ENCODE data around the gene SETBP1. TPM values are rescaled to one million over a fixed set of nuclear protein-coding genes. Genes with fewer than 3 reads are reported as not detected.

The SETBP1 gene
- total RNA-seq, 1 donor: 22.8 TPM

GRCh38 chr18:44851856-44852621 lies 171.4 kb downstream of the SETBP1 start:
- Histone ChIP-seq H3K27me3 (ENCODE audit: insufficient read depth, low read length) (no peaks in the 10 kb centered on the region), H3K27ac (ENCODE audit: low read depth, low read length) (no peak overlapping the region), H3K36me3 (ENCODE audit: insufficient read depth, low read length) (no peaks in the 10 kb centered on the region), H4K20me1 (ENCODE audit: insufficient read depth, low read length) (no peaks in the 10 kb centered on the region), H3K4me3 (ENCODE audit: insufficient read depth, low read length) (no peak overlapping the region), H3K4me2 (ENCODE audit: insufficient read depth, low read length) (no peak overlapping the region), H2AFZ (ENCODE audit: low read length) (no peak overlapping the region), H3K4me1 (ENCODE audit: insufficient read depth, low read length) (no peaks in the 10 kb centered on the region), H3K79me2 (ENCODE audit: insufficient read depth, low read length) (no peaks in the 10 kb centered on the region), H3K9me3 (ENCODE audit: low read depth, low read length) (no peaks in the 10 kb centered on the region)
- TF ChIP-seq CTCF (IDR thresholded peaks at IDR 0.05; ENCODE audit: extremely low read depth, low read depth, low read length): no peak
- no peak for DNase-seq (ENCODE audit: insufficient read length, low spot score, missing footprints)

DNA sequence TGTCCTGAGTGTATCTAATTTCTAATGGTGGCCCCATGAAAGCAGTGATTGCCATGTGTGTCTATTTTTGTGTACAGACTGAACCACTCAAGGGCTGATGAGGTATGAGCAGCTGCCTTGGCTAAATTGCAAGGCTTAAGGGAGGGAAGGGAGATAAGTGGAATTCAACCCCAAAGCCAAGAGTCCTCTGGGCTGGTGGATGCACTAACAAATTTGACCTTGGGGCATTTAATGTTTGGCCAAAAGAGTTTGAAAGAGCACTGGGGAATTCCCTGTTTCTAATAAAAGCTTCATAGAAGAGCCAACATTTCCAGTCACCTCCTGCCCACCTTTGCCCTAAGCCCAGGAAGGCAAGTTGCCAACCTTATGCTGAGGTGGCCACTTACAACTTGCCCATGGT lies 172.1 kb downstream of the SETBP1 start:
- Histone ChIP-seq H3K27me3 (ENCODE audit: insufficient read depth, low read length) (no peaks in the 10 kb centered on the region), H3K4me2 (ENCODE audit: insufficient read depth, low read length) (no peak overlapping the region), H2AFZ (ENCODE audit: low read length) (no peak overlapping the region), H3K4me3 (ENCODE audit: insufficient read depth, low read length) (no peak overlapping the region), H4K20me1 (ENCODE audit: insufficient read depth, low read length) (no peaks in the 10 kb centered on the region), H3K9me3 (ENCODE audit: low read depth, low read length) (no peaks in the 10 kb centered on the region), H3K4me1 (ENCODE audit: insufficient read depth, low read length) (no peaks in the 10 kb centered on the region), H3K79me2 (ENCODE audit: insufficient read depth, low read length) (no peaks in the 10 kb centered on the region), H3K36me3 (ENCODE audit: insufficient read depth, low read length) (no peaks in the 10 kb centered on the region), H3K27ac (ENCODE audit: low read depth, low read length) (no peak overlapping the region)
- DNase-seq (ENCODE audit: insufficient read length, low spot score, missing footprints): no peak
- no peak for TF ChIP-seq CTCF (IDR thresholded peaks at IDR 0.05; ENCODE audit: extremely low read depth, low read depth, low read length)

- no peak for DNase-seq (ENCODE audit: insufficient read length, low spot score, missing footprints)
- H3K4me3 ChIP-seq (ENCODE audit: insufficient read depth, low read length): no peak overlapping the region
- no peaks in the 10 kb centered on the region for H3K9me3 ChIP-seq (ENCODE audit: low read depth, low read length)
- TF ChIP-seq CTCF (IDR thresholded peaks at IDR 0.05; ENCODE audit: extremely low read depth, low read depth, low read length): no peak
- no peak overlapping the region for H2AFZ ChIP-seq (ENCODE audit: low read length)
- H3K27me3 ChIP-seq (ENCODE audit: insufficient read depth, low read length): no peaks in the 10 kb centered on the region
- no peak overlapping the region for H3K27ac ChIP-seq (ENCODE audit: low read depth, low read length)
- H3K36me3 ChIP-seq (ENCODE audit: insufficient read depth, low read length): no peaks in the 10 kb centered on the region
- H3K79me2 ChIP-seq (ENCODE audit: insufficient read depth, low read length): no peaks in the 10 kb centered on the region
- H3K4me1 ChIP-seq (ENCODE audit: insufficient read depth, low read length): no peaks in the 10 kb centered on the region
- H3K4me2 ChIP-seq (ENCODE audit: insufficient read depth, low read length): no peak overlapping the region
- no peaks in the 10 kb centered on the region for H4K20me1 ChIP-seq (ENCODE audit: insufficient read depth, low read length)
These were observed 172.7 kb downstream of the SETBP1 start for GRCh38 chr18:44853430-44853829.

- Histone ChIP-seq H4K20me1 (ENCODE audit: insufficient read depth, low read length) (no peaks in the 10 kb centered on the region), H3K9me3 (ENCODE audit: low read depth, low read length) (no peaks in the 10 kb centered on the region), H3K4me1 (ENCODE audit: insufficient read depth, low read length) (no peaks in the 10 kb centered on the region), H3K4me3 (ENCODE audit: insufficient read depth, low read length) (no peak overlapping the region), H3K27me3 (ENCODE audit: insufficient read depth, low read length) (peaks cover 9% of the 10 kb centered on the region), H3K4me2 (ENCODE audit: insufficient read depth, low read length) (no peak overlapping the region), H3K79me2 (ENCODE audit: insufficient read depth, low read length) (no peaks in the 10 kb centered on the region), H3K36me3 (ENCODE audit: insufficient read depth, low read length) (no peaks in the 10 kb centered on the region), H3K27ac (ENCODE audit: low read depth, low read length) (no peak overlapping the region), H2AFZ (ENCODE audit: low read length) (no peak overlapping the region)
- TF ChIP-seq CTCF (IDR thresholded peaks at IDR 0.05; ENCODE audit: extremely low read depth, low read depth, low read length): no peak
- no peak for DNase-seq (ENCODE audit: insufficient read length, low spot score, missing footprints)
These were observed 175.0 kb downstream of the SETBP1 start for GRCh38 chr18:44855681-44856080.

All from osteoblast (primary cell).